ENCODE results near the gene MBLAC1.
"Not testable (repeated sequence)": the region's sequence is repeated elsewhere in the genome, so short reads cannot be mapped to it uniquely, and the experiment has no call there.

Gene MBLAC1

DNA sequence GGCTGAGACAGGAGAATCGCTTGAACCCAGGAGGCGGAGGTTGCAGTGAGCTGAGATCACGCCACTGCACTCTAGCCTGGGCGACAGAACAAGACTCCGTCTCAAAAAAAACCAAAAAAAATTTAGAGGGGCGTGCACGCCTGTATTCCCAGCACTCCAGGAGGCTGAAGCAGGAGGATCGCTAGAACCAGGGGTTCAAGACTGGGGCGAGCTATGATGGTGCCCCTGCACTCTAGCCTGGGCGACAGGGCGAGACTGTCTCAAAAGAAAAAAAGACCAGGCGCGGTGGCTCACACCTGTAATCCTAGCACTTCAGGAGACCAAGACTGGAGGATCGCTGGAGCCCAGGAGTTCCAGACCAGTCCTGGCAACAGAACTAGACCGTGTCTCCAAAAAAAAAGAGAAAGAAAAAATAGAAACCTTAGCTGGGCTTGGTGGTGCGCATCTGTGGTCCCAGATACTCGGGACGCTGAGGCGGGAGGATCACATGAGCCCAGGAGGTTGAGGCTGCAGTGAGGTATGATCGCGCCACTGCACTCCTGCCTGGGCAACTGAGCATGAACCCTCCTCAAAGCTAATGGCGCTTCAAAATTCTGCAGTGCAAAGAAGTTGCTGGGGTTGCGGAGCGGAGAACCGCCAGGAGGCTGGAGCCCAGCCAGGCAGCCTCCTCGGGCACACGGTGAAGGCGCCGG is 382 bp upstream of the MBLAC1 start:
- no peak for DNase-seq (ENCODE audit: low read depth)
- H3K4me3 ChIP-seq (ENCODE audit: low read length): peak overlapping the region; percentile 93
- TF ChIP-seq, protein P1, sequence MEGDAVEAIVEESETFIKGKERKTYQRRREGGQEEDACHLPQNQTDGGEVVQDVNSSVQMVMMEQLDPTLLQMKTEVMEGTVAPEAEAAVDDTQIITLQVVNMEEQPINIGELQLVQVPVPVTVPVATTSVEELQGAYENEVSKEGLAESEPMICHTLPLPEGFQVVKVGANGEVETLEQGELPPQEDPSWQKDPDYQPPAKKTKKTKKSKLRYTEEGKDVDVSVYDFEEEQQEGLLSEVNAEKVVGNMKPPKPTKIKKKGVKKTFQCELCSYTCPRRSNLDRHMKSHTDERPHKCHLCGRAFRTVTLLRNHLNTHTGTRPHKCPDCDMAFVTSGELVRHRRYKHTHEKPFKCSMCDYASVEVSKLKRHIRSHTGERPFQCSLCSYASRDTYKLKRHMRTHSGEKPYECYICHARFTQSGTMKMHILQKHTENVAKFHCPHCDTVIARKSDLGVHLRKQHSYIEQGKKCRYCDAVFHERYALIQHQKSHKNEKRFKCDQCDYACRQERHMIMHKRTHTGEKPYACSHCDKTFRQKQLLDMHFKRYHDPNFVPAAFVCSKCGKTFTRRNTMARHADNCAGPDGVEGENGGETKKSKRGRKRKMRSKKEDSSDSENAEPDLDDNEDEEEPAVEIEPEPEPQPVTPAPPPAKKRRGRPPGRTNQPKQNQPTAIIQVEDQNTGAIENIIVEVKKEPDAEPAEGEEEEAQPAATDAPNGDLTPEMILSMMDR (conservative IDR thresholded peaks at IDR 0.05; ENCODE audit: low read length): no peak

DNA sequence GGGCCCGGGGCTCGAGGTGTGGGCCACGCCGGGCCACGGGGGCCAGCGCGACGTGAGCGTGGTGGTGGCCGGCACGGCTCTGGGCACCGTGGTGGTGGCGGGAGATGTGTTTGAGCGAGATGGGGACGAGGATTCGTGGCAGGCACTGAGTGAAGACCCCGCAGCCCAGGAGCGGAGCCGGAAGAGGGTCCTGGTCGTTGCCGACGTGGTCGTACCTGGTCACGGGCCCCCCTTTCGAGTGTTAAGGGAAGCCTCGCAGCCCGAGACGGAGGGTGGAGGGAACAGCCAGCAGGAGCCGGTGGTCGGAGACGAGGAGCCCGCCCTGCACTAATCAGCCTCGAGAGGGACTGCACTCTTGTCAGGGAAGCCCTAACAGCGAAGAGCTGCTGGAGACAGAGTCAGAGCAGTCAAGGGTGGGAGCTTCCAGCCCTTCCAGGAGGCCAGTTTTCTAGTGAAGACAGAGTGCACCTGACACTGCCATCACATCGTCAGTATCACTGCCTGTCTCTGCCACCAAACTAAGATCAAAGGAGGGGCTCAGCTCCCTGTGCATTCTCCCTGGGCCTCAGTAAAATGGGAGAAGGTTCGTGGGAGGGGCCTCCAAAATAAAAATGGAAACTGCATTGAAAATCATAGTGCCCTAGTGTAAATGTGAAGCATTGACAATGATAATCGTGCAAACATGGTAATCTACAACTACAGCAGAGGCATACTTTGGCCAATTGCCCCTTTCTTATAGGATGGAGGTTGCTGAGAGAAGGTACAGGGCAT is 1.3 kb downstream of the MBLAC1 start:
- no peak for DNase-seq (ENCODE audit: low read depth)
- H3K4me3 ChIP-seq (ENCODE audit: low read length): peak overlapping the region; percentile 93
- TF ChIP-seq, protein P1 (conservative IDR thresholded peaks at IDR 0.05; ENCODE audit: low read length): 0 out of 2 replicates have a peak, but pooled peaks have one; percentile 0

DNA sequence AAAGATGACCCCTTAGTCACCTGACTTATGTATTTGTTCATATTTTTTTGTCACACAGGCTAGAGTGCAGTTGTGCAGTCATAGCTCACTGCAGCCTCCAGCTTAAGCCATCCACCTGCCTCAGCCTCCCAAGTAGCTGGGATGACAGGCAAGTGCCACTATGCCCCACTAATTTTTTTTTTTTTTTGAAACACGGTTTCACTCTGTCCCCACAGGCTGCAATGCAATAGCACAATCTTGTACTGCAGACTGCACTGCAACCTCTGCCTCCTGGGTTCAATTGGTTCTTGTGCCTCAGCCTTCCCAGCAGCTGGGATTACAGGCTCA is 1.8 kb downstream of the MBLAC1 start:
- H3K4me3 ChIP-seq (ENCODE audit: low read length): no peak overlapping the region
- DNase-seq (ENCODE audit: low read depth): no peak
- TF ChIP-seq, protein P1 (conservative IDR thresholded peaks at IDR 0.05; ENCODE audit: low read length): no peak

DNA sequence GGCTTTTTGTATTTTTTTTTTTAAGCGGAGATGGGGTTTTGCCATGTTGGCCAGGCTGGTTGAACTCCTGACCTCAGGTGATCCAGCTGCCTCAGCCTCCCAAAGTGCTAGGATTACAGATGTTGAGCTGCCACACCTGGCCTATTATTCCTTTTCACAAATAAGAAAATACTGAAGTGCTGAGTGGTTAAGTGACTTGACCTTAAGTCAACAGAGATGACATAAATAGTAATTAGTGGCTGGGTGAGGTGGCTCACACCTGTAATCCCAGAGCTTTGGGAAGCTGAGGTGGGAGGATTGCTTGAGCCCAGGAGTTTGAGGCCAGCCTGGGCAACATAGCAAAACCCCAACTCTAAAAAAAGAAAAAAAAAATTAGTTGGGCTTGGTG is 3.4 kb downstream of the MBLAC1 start:
- H3K4me3 ChIP-seq (ENCODE audit: low read length); DNase-seq (ENCODE audit: low read depth): not testable (repeated sequence)

DNA sequence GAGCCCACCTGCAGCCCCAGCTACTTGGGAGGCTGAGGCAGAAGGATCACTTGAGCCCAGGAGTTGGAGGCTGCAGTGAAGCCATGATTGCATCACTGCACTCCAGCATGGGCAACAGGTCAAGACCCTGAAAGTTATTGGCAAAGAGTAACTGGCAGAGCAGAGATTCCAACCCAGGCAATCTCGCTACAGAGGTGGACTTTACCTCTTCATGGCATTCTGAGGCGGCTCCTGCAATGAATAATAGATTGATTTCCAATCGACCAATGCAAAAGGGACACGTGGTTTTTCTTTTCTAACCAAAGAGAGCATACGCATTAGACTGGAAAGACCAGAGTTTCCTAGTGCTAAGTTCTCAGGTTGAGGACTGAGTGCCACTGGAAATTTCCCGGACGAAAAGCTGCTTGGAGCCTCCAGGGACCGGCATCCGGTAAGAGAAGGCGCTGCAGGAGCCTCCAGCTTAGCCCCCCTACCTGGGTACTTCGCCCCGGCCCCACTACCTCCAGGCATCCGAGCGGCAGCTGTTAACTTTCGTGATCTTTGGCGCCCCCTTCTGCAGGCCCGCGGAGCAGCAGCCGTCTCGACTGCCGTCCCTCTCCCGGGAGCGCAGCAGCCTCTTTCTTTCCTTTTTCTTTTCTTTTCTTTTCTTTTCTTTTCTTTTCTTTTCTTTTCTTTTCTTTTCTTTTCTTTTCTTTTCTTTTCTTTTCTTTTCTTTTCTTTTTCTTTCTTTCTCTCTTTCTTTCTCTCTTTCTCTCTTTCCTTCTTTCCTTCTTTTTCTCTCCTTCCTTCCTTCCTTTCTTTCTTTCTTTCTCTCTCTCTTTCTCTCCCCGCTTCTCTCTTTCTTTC is 4.1 kb downstream of the MBLAC1 start:
- H3K4me3 ChIP-seq (ENCODE audit: low read length): peak overlapping the region; percentile 10
- TF ChIP-seq, protein P1 (conservative IDR thresholded peaks at IDR 0.05; ENCODE audit: low read length): peak; percentile 75
- peak; percentile 33 for DNase-seq (ENCODE audit: low read depth)

DNA sequence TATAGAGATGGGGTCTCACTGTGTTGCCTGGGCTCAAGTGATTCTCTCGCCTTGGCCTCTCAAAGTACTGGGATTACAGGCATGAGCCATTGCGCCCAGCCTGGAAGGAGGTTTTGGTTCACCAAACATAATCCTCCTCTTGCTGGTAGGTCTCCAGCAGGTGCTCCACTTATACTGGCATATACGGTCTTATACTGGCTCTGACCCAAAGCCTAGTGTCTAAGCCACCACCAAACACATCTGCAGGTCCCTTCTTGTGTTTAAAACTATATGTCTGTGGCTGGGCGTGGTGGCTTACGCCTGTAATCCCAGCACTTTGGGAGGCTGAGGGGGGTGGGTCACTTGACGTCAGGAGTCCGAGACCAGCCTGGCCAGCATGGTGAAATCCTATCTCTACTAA is 5.4 kb downstream of the MBLAC1 start:
- no peak overlapping the region for H3K4me3 ChIP-seq (ENCODE audit: low read length)
- TF ChIP-seq, protein P1 (conservative IDR thresholded peaks at IDR 0.05; ENCODE audit: low read length): no peak

DNA sequence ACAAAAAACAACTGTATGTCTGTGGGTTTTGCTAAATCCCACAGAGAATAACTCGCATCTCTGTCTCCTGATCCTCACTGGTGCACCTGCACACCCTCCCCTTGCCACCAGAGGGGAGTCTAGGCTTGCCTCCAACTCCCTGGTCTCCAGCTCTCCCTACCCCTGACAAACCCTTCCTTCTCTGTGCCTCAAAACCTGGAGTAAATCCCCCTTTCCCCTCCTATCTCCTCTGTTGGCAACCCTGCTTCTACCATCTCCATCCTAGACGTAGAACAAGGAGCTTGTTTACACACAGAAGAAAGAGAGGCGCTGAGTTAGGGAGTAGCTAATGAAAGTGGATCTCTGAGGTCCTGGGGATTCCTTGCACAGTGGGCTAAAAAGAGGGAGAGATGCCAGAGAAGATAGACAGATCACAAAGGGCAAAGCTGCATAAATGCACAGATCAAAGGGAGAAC is 6.0 kb downstream of the MBLAC1 start:
- TF ChIP-seq, protein P1 (conservative IDR thresholded peaks at IDR 0.05; ENCODE audit: low read length): peak; percentile 97
- no peak overlapping the region for H3K4me3 ChIP-seq (ENCODE audit: low read length)
- peak; percentile 62 for DNase-seq (ENCODE audit: low read depth)

More for the DNA sequence above, 5.4 kb downstream of the MBLAC1 start:
- DNase-seq (ENCODE audit: low read depth): no peak

All from AG10803 (cell line).